GM19467 (cell line): ENCODE results near the gene DOK3.

Experiments
- ATAC-seq: cut with Tn5 transposase; IDR thresholded peaks from one replicate; pipeline ENCODE4 v1.9.1; 2021; ENCODE audit warnings: mild to moderate bottlenecking, moderate library complexity; ENCODE audit not compliant: unreplicated experiment

Gene DOK3

DNA sequence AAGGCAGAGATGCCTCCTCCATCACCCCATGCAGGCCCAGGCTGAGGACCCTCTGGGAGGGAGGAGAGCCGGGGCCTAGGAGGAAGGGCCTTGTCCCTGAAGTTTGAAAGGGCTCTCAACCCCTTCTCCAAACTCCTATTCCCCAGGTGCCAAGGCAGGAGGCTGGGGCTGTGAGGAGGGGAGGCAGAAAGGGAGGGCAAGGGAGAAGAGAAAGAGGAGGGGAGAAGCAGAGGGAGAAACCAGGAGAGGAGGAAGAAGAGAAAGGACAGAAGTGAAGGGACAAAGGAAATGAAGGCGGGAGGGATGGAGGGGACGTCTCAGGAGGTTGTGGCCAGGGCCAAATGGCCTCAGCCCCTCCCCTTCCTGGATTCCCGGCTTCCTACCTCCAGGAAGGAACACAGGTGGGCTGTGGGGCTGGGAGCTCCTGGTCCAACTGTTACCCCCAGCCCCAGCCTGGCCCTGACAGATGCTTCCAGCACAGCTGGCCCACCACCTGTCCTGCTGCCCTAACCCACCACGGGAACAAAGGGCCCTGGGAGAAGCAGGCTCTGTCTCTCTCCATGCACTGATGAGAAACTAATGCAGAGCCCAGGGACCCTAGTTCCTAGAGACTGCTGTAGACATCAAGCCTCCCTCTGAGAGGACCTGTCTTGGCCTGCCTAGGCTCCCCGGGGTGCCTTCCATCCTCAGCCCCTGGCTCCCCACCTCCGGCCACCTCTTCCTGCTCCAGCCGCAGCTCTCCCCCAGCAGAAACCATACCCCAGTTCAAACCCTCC, 39.7 kb downstream of the DOK3 start:
- ATAC-seq, result no peak

DNA sequence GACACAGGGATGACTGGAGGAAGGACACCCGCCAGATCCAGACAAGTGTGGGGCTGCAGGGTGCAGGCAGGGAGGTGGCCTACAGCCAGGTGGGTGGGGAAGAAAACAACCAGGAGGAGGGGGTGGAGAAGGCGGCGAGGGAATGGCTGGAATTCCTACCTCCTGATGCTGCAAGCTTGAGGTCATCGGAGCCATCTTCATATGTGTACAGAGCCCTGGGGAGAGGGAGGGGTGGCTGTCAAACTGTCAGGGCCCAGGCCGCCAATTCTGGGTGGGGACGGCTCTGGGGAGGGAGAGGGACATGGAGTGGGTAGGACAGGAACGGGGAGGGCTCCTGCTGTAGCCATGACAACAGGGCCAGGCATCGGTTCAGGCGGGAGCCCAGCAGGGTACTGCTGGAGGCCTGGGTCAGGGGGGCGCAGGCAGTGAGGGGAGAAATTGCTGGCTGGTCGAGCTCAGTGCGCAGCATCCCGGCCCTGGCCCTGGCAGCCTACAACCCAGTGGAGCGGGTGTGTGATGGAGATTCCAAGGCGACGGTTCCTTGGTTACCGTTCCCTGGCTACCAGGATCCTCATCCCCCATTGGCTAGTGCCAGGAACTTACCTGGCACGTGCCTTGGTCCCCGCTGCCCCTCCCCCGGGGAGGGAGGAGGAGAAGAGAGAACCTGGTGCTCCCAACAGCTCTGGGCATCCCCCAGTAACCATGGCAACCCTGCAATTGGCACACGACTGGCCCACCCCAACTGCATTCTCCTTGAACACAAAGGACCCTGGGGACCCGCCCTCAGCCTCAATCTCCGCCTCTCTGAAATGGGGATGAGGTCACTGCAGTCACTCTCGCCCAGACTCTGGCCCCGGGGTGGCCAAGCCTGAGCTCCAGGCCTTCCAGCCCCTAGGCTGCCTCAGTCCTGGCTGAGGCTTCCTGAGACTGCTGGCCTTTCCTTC, 40.7 kb downstream of the DOK3 start:
- ATAC-seq, result no peak

DNA sequence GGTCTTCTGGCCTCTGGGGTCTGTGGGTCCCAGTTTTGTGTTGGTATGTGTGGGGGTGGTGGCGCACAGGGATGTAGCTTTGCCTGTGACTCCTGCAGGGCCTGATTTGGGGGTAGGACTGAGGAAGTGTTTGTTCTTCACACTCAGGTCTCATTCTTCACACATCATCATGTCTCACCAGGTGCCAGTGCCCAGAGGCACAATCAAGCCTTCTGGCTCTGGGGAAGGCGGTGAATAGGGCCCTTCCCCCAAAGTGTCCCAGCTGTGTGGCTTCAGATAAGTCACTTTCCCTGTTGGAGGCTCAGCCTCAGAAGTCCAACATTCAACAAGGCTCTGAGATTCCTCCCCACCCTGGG, 41.3 kb downstream of the DOK3 start:
- ATAC-seq, result no peak

DNA sequence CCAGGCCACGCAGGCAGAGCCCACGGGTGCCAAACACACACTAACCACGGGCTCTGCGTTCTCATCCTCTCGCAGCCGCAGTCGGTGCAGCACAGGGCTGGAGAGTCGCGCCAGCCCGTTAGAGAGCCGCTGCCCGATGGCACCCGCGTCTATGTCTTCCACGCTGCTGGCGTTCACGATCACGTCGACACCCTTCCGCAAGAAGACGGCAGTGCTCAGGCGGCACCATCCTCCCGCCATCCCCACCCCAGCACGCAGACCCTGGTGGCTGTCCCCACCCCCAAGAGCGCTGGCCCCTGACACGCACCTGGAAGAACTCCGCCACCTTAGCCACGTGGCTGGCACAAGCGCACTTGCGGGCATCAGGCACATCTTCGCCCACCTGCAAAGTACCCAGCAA, 42.2 kb downstream of the DOK3 start:
- no peak for ATAC-seq

DNA sequence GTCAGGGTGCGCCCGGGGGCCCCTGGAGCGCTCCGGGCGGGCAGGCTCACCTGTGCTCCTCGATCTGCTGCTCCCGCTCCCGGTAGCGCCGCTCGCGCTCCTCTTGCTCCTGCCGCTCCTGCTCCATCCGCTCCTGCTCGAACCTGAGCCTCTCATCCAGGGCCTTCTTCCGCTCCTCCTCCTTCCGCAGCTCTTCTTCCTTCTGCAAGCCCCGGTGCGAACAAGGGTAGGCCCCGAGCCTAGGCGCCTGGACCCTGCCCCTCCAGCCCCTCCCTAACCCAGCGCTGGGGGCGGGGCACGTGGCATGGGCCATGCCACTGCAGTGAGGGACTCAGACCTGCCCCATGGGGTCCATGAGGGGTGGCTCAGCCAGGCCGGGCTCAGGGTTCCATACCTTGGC, 42.8 kb downstream of the DOK3 start:
- ATAC-seq, result no peak

DNA sequence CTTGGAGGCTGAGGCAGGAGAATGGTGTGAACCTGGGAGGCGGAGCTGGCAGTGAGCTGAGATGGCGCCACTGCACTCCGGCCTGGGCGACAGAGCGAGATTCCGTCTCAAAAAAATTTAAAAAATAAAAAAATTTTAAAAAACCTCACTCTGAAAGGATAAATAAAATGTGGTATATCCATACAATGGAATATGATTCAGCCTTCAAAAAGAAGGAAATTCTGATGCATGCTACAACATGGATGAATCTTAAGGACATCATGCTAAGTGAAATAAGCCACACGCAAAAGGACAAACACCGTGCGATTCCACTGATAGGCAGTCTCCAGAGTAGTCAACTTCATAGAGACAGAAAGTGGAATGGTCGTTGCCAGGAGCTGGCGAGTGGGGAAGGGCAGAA, 44.6 kb downstream of the DOK3 start:
- ATAC-seq, result no peak

DNA sequence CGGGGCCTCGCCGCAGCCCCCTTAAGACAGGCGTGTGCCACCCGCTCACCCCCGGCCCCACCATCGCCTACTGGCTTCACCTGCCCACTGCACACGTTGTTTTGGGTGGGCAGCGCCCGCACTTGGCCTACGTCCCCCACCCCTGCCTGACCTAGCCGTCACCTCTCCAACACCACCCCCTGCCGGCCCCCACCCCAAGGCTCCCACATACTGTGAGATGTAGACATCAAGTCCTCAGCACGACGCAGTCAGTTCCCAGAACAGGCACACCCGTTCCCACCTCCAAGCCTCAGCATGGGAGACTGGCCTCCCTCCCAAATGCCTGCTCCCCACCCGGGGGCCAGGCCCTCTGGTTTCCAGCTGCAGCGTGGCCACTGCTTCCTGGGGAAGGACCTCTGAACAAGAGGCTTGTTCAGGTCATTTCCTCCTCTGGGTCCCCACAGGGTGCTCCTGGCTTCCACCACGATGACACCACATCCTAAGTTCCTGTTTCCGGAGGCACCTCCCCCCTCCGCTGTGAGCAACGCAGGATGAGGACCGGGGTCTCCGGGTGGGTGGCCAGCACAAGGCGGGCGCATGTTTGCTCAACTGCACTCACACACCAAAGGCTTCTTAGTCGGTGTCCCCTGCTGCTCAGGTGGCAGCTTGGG, 47.5 kb downstream of the DOK3 start:
- no peak for ATAC-seq

DNA sequence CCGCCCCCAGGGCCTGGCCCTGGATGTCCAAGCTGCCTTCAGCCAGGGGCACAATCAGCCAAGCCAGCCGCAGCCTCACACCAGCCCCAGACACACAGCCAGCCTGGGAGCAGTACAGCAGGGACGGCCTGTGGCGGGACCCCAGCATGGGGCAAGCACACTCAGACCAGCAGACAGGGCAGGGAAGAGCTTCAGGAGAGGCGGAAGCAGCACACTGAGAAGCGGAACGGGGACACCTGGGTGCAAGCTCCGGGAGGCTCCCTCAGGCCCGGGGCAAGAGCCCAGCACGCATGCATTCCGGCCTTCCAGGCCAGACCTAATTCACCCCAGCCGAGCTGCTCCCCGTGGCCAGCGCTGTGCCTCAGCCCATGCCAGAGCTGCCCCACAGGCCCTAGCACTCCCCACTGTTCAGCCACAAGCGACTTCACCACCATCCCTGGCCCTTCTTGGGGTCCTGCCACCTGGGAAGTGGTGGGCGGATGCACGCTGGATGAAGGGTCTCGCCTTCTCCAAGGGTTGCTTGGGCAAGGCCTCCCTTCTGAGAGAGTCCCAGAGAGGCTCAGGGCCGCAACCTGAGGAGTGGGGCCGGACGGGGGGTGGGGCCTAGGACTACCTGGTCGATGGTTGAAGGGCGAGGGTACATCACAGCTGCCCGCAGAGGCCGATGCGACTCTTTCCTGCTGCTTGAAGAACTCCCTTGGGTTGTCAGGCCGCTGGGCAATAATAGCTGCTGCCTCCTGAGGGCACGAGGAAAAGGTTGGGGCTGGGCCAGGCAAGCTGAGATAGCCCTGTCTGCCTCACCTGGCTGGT, 49.6 kb downstream of the DOK3 start:
- no peak for ATAC-seq

DNA sequence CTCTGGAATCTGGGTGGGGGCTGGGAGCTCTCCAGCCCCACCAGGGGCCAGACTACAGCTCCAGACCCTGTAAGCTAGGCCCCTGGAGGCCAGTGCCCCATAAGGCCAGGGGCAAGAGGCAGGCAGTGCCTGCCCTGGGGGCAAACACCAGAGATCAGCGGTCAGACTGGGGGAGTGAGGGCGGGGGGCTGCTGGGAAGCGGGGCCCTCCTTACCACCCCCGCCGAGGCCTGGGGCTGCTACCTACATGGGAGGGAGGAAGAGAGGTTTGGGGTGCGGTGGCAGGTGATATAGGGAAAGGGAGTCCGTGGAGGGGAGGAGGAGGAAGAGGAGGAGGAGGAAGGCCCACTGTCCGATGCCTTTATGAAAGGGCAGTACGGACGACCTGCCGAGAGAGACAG, 50.3 kb downstream of the DOK3 start:
- no peak for ATAC-seq

DNA sequence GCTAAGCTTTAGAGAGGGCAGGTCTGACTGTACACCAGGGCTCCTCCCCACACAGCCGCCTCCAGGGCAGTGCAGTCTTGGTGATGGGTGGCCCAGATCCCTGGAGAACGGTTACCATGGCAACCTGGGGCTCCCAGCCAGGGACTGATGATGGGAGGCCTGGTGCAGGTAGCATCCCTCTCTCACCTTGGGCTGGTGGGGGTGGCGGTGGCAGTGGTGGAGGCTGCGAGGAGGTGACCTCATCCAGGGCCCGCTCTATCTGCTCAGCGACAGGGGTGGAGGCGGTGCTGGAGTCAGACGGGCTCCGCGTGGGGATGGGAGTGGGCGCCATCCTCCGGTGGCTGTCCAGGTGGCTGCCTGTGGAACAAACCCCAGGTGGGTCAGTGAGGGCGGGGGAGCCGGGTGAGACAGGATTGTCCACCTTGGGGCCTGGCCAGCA, 50.7 kb downstream of the DOK3 start:
- ATAC-seq, result no peak

DNA sequence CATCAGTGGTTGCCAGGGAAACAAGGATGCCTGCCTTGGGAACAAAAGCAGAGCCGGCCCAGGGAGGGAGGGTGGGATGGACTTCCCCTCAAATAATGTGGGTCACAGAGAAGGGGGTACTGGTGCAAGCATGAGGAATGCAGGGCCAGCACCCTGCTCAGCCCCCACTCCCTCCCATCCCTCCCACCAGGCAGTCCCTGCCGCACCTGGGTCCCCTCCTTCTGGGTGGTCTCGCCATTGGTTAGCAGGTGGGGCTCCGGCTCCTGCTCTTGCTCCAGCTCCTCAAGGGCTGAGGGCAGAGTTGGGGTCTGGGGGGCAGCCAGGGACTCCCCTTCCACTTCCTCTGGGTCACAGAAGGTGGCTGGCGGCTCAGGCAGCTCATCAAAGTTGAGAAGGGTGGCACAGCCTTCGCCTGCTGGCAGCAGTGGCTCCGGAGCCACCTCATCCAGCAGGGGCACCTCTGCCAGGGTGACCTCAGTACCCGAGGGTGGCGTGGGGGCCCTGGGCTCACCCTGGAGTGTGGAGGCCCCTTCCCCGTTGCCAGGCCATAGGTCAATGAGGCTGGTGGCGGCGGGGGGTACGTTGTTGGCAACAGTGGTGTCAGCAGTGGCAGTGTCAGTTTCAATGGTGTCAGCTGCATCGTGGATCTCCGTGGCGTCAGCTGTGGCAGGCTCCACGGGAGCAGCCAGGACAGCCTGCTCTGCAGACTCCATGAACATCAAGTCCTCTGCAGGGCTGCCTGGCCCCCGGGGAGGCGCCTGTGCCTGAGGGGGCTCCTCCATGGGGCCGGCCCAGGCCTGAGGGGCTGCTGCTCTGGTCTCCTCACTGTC, 51.6 kb downstream of the DOK3 start:
- ATAC-seq, result no peak

DNA sequence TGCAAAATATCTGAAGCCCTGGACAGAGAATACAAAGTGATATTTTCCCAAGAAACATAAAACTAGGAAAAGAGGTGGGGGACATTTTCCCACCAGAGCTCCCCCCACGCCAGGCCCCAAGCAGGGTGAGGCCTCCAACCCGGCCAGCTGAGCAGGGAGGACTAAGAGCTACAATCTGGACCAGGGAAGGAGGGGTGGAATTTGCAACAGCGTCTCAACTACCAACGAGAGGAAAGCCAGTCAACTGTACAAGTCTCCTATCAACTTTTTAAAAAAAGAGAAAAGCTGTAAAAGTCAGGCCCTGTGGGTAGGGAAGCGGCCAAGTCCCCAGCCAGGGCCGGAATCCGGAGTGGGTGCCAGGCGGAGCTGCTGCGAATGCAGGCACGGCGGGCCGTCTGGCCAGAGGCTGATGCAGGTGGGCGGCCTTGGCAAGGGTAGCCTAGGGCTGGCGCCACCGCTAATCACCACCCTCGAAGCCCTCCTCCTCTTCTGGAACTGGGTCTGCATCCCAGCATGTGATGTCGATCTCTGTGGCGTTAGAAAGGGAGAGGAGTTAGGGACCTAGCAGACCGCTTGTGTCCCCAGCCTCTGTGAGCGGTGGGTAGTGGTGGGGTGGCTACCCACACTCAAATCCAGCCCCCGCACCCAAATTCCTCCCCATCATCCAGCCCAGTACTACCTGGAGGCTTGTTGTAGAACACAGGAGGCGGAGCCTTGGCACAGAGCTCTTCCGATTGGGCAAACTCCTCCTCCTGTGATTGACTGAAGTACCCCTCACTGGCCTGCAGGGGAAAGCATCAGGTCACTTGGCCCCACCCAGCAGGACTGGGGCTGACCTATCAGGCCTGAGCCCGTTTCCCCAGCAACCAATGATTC, 52.4 kb downstream of the DOK3 start:
- peak; percentile 40 for ATAC-seq

DNA sequence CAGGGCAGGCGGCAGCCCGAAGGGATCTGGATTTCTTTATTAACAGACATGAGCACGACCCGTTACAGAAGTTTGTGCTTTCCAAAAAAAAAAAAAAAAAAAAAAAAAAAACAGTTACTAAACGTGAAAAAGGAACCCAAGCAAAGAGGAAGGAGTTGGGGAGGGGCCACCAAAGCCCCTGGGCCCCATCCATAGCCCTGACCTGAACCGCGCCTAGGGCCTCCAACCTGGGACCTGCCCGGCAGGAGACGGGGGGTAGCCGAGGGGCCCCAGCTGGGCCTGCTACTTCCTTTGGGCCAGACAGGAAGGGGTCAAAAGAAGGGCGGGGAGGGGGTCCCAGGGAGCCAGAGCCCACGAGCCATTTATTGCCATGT, 53.0 kb downstream of the DOK3 start:
- ATAC-seq, result no peak

DNA sequence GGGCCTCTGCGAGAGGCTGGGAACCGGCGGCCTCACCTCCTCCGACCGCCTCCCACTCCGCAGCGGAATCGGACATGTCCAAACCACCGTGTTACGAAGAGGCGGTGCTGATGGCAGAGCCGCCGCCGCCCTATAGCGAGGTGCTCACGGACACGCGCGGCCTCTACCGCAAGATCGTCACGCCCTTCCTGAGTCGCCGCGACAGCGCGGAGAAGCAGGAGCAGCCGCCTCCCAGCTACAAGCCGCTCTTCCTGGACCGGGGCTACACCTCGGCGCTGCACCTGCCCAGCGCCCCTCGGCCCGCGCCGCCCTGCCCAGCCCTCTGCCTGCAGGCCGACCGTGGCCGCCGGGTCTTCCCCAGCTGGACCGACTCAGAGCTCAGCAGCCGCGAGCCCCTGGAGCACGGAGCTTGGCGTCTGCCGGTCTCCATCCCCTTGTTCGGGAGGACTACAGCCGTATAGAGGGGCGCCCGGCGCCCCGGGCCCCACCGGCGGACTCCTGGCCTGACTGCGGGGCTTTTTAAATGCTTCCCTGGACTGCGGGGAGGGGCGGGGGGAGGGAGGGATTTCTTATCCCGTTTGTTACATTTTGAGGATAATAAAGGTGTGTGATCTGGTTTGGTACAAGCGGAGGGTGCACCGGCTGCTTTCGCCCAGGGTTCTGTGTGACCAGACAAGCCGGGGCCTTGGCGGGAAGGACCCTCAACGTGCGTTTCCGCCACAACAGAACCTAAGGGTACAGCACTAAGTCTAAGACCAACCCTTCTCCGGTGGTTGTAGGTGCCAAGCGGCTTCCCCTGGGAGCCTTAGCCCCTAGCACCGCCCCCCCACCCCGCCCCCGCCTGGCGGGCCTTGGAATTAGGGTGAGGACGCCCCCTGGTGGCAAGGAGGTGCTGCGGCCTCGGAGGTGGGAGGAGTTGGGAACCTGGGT, 53.7 kb downstream of the DOK3 start:
- peak; percentile 18 for ATAC-seq

DNA sequence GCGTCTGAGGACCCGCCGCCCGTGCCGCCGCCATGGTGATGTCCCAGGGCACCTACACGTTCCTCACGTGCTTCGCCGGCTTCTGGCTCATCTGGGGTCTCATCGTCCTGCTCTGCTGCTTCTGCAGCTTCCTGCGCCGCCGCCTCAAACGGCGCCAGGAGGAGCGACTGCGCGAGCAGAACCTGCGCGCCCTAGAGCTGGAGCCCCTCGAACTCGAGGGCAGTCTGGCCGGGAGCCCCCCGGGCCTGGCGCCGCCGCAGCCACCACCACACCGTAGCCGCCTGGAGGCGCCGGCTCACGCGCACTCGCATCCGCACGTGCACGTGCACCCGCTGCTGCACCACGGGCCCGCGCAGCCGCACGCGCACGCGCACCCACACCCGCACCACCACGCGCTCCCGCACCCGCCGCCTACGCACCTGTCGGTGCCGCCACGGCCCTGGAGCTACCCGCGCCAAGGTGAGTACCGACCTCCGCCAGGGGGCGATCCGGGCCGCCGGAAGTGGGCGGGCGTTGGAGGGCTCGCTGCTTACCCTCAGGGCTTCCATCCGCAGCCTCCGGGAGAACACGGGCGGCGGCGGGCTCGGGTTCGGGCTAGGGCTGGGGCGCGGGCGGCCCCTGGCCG, 54.5 kb downstream of the DOK3 start:
- ATAC-seq, result peak; percentile 47

DNA sequence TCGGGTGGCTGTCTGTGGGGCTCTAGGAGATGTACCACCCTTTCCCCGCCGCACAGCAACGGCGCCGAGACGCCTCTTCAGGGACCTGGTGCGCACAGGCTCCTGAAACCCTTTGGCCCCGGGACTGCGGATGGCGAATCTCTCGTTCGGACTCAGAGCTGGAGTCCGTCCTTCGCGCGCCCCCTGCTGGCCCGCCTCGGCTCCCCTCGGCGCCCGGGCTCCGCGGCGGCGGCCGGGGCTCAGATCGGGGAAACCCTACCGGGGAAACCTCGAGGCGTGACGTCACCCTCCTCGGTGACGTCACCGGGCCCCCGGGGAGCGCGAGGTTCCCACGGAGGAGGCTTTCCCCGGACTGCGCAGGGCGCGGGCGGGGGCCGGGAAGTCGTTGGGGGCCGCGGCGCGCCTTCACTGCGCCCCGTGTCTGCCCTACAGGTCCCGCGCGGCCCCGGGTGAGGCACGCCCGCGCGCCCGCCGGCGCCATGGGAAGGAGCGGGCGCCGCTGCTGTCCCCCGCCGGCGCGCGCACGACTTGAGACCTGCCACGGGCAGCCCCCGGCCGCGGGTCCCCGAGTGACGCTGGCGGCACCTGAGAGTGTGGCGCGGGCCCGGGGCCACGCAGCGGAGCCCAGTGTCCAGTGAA, 55.1 kb downstream of the DOK3 start:
- ATAC-seq, result peak; percentile 45

DNA sequence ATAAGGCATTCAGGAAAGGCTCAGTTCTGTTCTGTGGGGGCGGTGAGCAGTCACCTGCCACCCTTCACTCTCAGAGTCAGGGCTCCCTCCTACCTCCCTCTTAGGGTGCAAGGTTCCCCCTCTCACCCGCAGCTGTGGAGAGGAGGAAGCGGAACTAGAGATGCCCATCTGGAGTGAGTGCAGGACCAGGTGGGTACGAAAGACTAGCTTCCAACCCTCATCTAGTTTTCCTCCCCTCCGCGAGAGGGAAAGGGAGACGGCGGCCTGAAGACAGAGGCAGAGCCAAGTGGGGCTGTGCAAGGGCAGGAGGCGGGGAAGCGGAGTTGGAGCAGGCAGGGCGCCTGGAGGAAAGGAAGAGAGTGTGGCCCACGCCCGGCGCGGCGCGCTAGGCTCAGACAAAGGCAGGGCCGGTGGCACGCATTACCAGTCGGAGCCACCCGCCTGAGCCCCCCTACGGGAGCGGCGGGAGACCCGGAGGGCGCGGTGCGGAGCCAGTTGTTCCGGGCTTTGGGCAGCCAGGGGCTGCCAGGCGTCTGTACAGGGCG, 55.7 kb downstream of the DOK3 start:
- ATAC-seq, result no peak
